Activated CD8-positive, alpha-beta memory T cell treated with anti-CD3 and anti-CD28 coated beads, Interleukin-2, amount 50 U/mL, for 24 hours (primary cell): ENCODE measurements around the gene ESYT1.

Source experiments
- DNase-seq: peaks from one replicate; pipeline ENCODE4 v3.0.0-alpha.2; 2020; ENCODE audit errors: extremely low read depth

Gene ESYT1

GRCh38 chr12:56127888-56128669 lies at the start of gene ESYT1:
TSS of gene ESYT1 (plus strand) at chr12:56128267. CDS start at chr12:56128320, 53 bp downstream.
- peak; percentile 92 for DNase-seq

GRCh38 chr12:56078427-56078826 lies 49.6 kb upstream of the ESYT1 start:
- DNase-seq: no peak

GRCh38 chr12:56078931-56079722 lies 48.9 kb upstream of the ESYT1 start:
- no peak for DNase-seq

- DNase-seq: peak; percentile 27
These were observed 48.1 kb upstream of the ESYT1 start, which contains the start of gene ERBB3 for GRCh38 chr12:56079723-56080555. TSS of gene ERBB3 (plus strand) at chr12:56080165. CDS start at chr12:56080301, 136 bp downstream.

- DNase-seq: no peak
These were observed 47.4 kb upstream of the ESYT1 start for GRCh38 chr12:56080556-56081138.

GRCh38 chr12:56081393-56082347 lies 46.4 kb upstream of the ESYT1 start:
- DNase-seq: no peak

GRCh38 chr12:56082382-56082781 lies 45.7 kb upstream of the ESYT1 start:
- no peak for DNase-seq

GRCh38 chr12:56082967-56083366 lies 45.1 kb upstream of the ESYT1 start:
- DNase-seq: no peak

- DNase-seq: no peak
These were observed 43.0 kb upstream of the ESYT1 start for GRCh38 chr12:56084958-56085543.

- no peak for DNase-seq
These were observed 42.0 kb upstream of the ESYT1 start for GRCh38 chr12:56086096-56086495.

GRCh38 chr12:56086608-56087007 lies 41.5 kb upstream of the ESYT1 start:
- DNase-seq: no peak

- DNase-seq: no peak
These were observed 40.8 kb upstream of the ESYT1 start for GRCh38 chr12:56087220-56087619.

GRCh38 chr12:56097738-56098137 lies 30.3 kb upstream of the ESYT1 start:
- no peak for DNase-seq

GRCh38 chr12:56098592-56098991 lies 29.5 kb upstream of the ESYT1 start:
- no peak for DNase-seq

GRCh38 chr12:56099787-56100186 lies 28.3 kb upstream of the ESYT1 start:
- DNase-seq: no peak

GRCh38 chr12:56101045-56101444 lies 27.0 kb upstream of the ESYT1 start:
- no peak for DNase-seq

GRCh38 chr12:56102683-56103065 lies 25.4 kb upstream of the ESYT1 start:
- no peak for DNase-seq

- DNase-seq: no peak
These were observed 24.9 kb upstream of the ESYT1 start for GRCh38 chr12:56103066-56103711.

GRCh38 chr12:56103823-56104108 lies 24.3 kb upstream of the ESYT1 start:
- no peak for DNase-seq
